Measurements from ENCODE around the gene WSB1. TPM values are rescaled to one million over a fixed set of nuclear protein-coding genes. Genes with fewer than 3 reads are reported as not detected.
A peak's percentile ranks its signal among the peaks of the same experiment; 100 is the strongest.
"Not testable (repeated sequence)": the region's sequence is repeated elsewhere in the genome, so short reads cannot be mapped to it uniquely, and the experiment has no call there.

Gene WSB1, protein sequence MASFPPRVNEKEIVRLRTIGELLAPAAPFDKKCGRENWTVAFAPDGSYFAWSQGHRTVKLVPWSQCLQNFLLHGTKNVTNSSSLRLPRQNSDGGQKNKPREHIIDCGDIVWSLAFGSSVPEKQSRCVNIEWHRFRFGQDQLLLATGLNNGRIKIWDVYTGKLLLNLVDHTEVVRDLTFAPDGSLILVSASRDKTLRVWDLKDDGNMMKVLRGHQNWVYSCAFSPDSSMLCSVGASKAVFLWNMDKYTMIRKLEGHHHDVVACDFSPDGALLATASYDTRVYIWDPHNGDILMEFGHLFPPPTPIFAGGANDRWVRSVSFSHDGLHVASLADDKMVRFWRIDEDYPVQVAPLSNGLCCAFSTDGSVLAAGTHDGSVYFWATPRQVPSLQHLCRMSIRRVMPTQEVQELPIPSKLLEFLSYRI
- total RNA-seq: 299 TPM

- DNase-seq: peak; percentile 89
Measured at GRCh38 chr17:27293898-27294688, at the start of gene WSB1. TSS of gene WSB1 (plus strand) at chr17:27294114. CDS start at chr17:27294396, 282 bp downstream.

DNA sequence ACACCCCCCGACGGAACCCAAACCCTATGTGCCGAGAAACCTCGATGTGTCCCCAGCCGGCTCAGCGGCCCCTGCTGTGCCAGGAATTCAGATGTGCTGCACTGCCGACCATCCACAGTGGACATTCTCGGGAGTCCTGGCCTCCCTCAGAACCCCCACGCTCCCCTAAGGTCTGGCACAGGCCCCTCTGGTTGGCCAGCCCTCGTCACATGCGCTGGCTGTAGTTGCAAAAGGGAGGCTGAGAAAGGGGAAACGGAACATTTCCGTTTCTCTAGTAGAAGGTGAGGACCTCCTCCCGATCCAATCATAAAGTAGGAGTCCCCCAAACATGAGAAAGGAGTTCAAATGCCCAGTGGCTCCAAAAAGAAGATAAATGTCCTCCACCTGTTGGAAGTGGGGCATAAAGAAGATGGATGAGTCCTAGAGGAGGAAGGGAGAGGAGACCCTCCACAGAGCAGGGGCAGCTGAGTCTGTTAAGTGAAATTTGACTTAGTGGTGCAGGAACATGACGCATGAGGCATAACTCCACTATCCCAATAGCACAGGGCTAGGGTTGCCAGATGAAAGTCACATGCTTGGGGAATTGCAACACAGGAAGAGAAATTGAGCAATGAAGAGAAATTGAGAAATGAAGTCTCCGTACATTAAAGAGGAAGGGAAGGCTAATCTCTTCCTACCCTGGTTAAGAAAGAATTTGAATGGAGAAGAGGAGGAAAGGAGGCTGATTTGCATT, 49.3 kb upstream of the WSB1 start:
- no peak for DNase-seq

GRCh38 chr17:27245230-27245696, 48.7 kb upstream of the WSB1 start:
- DNase-seq: peak; percentile 64

DNA sequence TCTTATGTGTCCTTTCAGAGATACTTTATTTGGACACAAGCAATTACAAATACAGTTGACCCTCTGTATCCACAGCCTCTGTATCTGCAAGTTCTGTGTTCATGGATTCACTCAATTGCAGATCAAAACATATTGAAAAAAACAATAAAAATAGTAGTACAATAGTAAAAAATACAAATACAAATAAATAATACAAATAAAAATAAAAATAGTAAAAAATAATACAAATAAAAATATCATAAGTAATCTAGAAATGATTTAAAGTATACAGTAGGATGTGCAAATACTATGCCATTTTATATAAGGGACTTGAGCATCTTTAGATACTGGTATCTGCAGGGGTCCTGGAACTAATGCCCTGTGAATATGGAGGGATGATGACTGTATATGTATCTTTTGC, 47.4 kb upstream of the WSB1 start:
- no peak for DNase-seq

GRCh38 chr17:27247071-27247957, 46.6 kb upstream of the WSB1 start:
- DNase-seq: no peak

- no peak for DNase-seq
Measured at GRCh38 chr17:27247958-27248342, 46.0 kb upstream of the WSB1 start.

DNA sequence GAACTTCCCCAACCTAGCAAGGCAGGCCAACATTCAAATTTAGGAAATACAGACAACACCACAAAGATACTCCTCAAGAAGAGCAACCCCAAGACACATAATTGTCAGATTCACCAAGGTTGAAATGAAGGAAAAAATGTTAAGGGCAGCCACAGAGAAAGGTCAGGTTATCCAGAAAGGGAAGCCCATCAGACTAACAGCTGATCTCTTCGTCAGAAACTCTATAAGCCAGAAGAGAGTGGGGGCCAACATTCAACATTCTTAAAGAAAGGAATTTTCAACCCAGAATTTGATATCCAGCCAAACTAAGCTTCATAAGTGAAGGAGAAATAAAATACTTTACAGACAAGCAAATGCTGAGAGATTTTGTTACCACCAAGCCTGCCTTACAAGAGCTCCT, 43.1 kb upstream of the WSB1 start:
- not testable (repeated sequence) for DNase-seq

DNA sequence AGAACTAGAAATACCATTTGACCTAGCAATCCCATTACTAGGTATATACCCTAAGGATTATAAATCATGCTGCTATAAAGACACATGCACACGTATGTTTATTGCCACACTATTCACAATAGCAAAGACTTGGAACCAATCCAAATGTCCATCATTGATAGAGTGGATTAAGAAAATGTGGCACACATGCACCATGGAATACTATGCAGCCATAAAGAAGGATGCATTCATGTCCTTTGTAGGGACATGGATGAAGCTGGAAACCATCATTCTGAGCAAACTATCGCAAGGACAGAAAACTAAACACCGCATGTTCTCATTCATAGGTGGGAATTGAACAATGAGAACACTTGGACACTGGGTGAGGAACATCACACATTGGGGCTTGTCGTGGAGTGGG, 39.1 kb upstream of the WSB1 start:
- not testable (repeated sequence) for DNase-seq

GRCh38 chr17:27256225-27257030, 37.5 kb upstream of the WSB1 start:
- no peak for DNase-seq

DNA sequence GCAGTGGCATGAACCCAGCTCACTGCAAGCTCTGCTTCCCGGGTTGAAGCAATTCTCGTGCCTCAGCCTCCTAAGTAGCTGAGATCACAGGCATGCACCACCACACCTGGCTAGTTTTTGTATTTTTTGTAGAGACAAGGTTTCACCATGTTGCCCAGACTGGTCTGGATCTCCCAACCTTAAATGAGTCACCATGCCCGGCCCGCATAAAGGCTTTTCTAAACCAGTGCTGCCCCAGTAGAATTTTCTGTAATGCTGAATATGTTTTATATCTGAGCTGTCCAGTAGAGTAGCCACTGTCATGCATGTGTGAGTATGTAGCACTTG, 36.9 kb upstream of the WSB1 start:
- DNase-seq: no peak

- no peak for DNase-seq
Measured at GRCh38 chr17:27259356-27259755, 34.6 kb upstream of the WSB1 start.

GRCh38 chr17:27263386-27263785, 30.5 kb upstream of the WSB1 start:
- no peak for DNase-seq

DNA sequence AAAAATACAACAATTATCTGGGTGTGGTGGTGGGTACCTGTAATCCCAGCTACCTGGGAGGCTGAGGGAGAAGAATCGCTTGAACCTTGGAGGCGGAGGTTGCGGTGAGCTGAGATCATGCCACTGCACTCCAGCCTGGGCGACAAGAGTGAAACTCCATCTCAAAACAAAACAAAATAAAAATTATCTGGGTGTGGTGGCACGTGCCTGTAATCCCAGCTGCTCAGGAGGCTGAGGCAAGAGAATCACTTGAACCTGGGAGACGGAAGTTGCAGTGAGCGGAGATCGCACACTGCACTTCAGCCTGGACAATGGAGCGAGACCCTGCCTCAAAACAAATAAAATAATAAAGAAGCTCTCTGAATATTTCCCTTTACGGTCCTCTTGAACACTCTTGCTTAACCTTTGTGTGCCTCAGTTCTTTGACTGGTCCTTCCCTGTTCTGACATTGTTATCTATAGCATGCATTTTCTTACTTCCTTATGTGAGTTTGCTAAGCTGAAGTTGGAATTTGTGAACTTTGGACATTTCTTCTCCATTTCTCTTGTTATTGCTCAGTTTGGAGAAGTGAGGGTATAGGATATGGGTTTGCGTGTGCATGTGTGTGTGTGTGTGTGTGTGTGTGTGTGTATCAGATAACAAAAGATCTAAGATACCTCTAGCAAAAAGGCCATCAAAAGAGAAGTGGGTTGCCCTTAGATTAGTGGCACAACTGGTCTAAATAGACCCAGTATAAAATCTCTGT, 29.7 kb upstream of the WSB1 start:
- DNase-seq: no peak

DNA sequence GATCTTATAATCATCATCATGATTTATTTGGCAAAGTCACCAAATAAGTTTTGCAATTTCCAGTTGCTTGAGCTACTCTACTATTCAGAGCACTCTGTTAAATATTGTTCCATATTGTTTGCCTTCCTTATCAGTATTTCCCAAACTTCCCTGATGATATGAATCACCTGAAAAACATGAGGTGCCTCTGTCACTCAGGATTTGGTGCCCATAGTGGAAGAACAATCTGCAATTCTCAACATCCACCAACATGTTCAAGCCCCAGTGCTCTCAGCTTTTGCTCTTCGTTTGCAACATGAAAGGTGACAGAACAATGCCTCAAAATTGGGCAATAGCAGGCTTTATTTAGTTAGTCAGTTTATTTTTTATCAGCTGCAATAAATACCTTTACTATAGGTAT, 28.6 kb upstream of the WSB1 start:
- DNase-seq: no peak

DNA sequence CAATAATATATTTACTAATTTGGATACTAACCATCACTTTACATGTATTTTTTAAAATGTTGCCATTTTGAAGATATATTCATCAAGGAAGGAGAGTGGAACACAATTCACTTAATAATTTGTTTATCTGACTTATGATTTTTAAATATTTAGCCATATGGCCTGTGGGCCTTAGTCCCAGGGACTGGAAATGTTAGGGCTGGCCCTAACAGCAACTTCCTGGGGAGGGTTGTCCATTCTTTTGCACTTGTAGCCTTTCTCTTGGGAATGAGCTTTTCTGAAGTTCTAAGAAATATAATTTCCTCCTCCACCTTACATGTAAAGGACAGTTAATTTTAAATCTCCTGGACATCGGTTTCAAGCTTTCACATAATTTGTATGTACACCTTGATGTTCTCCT, 27.7 kb upstream of the WSB1 start:
- DNase-seq: no peak

DNA sequence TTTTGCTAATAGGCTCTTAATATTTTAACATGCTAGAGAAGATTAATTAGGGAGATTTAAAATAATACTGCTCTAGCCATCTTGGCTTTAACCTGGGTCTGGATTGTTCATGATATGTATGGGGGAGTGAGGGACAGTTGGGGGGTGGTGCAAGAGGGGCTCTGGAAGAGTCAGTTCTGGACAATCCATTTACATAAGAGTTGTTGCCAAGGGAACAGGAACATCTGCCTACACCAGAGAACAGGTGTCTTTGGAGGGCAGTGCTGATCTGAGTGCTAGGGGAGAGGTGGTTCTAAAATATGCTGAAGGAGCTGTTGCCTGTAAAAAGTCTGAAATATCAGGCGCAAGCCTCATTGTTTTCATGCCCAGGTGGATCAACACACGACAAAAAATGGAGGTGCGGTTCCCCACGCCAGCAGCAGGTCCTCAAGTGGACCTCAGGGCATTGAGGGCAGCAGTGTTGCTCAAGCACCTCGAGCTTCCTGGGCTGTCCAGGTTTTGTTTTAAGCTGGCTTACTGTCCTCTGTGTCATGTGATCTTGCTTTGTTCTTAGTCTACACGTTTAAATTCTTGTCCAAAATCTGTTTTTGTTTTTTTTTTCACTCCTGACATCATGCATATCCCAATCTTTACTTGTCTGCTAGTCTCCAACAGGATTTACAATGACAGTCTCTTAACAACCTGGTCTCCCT, 25.4 kb upstream of the WSB1 start:
- DNase-seq: no peak

GRCh38 chr17:27269201-27269600, 24.7 kb upstream of the WSB1 start:
- DNase-seq: no peak

GRCh38 chr17:27269974-27270373, 23.9 kb upstream of the WSB1 start:
- DNase-seq: no peak

- no peak for DNase-seq
Measured at GRCh38 chr17:27276653-27277156, 17.2 kb upstream of the WSB1 start.

Data from occipital lobe (tissue), 2 donors.